GM18907 (cell line): ENCODE results near the gene C8G.

ENCODE experiments used
- ATAC-seq: cut with Tn5 transposase; IDR thresholded peaks from one replicate; pipeline ENCODE4 v1.9.1; 2021; ENCODE audit warnings: mild to moderate bottlenecking, moderate library complexity; ENCODE audit not compliant: unreplicated experiment

Gene C8G

GRCh38 chr9:136920069-136920468, 25.0 kb upstream of the C8G start:
- ATAC-seq, result no peak

DNA sequence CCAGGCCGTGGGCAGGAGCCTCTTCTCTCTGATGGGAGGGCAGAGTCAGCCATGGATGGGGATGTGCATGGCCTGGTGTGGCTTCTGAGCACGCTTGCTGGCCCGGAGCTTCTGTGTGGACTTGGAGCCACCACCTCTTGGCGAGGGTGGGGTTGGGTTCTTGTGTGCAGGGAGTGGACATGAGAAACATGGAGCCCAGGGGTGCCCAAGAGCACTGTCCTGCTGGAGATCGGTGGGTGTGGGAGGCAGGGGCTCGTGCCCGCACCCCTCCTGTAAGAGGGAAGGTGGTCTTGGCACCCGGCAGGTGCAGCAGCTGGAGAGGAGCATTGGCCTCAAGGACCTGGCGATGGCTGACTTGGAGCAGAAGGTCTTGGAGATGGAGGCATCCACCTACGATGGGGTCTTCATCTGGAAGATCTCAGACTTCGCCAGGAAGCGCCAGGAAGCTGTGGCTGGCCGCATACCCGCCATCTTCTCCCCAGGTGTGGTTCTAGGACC, 24.3 kb upstream of the C8G start:
- no peak for ATAC-seq

DNA sequence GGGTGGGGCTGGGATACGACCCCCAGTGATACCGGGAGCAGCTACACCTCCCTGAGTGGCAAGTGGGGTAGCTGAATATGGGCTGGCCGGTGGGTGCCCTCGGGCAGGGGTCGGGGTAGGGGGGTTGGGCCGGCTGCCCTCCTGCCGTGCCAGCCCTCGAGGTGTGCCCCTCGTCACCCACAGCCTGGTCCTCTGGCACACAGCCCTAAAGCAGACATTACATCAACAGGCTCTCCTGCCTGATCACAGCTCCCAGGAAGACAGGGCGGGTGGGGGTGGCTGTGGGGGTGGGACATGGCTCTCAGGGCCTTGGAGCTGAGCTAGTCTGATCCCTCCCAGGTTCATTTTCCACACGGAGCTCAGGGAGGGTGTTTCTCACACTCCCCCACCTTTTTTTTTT, 23.7 kb upstream of the C8G start:
- ATAC-seq, result no peak

DNA sequence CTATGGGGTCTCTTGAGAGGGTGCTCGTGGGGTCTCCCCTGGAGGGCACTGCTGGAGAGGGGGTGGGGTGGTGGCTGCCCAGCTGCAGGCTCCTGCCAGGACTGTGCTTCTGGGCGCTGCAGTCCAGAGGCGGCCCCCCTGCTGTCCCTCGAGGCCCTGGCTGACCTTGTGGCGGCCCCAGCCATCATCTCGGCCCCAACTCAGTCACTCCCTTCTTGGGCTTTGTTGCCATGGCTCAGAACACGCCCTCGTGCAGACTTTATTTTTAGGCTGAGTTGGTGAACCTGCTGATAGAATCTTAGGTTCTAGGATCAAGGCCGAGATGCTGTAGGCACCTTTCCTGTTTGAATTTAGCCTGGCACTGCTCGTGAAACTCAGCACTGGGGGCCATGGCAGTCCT, 23.3 kb upstream of the C8G start:
- ATAC-seq, result no peak

- no peak for ATAC-seq
These were observed 22.5 kb upstream of the C8G start for GRCh38 chr9:136922540-136922939.

GRCh38 chr9:136923881-136924280, 21.2 kb upstream of the C8G start:
- ATAC-seq, result no peak

DNA sequence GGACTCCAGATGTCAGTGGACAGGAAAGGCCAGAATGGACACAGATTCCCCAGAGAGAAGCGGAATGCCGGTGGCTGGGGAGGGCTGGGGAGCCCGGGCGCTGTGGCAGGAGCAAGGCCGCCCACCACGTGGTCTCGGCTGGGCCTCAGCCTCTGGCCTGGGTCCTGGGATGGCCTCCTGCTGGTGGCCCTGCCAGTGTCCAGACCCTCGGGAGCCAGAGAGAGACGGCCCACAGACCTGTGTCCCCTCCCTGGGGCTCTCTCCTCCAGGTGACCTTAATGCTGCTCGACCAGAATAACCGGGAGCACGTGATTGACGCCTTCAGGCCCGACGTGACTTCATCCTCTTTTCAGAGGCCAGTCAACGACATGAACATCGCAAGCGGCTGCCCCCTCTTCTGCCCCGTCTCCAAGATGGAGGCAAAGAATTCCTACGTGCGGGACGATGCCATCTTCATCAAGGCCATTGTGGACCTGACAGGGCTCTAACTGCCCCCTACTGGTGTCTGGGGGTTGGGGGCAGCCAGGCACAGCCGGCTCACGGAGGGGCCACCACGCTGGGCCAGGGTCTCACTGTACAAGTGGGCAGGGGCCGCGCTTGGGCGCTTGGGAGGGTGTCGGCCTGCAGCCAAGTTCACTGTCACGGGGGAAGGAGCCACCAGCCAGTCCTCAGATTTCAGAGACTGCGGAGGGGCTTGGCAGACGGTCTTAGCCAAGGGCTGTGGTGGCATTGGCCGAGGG, 19.5 kb upstream of the C8G start:
- no peak for ATAC-seq

DNA sequence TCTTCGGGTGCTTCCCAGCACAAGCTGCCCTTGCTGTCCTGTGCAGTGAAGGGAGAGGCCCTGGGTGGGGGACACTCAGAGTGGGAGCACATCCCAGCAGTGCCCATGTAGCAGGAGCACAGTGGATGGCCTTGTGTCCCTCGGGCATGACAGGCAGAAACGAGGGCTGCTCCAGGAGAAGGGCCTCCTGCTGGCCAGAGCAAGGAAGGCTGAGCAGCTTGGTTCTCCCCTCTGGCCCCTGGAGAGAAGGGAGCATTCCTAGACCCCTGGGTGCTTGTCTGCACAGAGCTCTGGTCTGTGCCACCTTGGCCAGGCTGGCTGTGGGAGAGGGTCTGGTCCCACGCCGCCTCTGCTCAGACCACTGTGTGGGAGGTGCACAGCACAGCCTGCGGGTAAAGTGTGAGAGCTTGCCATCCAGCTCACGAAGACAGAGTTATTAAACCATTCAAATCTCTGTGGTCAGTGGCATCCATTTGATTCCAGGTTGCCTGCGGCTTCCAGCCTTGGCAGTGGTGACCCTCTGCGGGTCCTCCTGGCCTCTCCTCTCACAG, 18.8 kb upstream of the C8G start:
- ATAC-seq, result no peak

DNA sequence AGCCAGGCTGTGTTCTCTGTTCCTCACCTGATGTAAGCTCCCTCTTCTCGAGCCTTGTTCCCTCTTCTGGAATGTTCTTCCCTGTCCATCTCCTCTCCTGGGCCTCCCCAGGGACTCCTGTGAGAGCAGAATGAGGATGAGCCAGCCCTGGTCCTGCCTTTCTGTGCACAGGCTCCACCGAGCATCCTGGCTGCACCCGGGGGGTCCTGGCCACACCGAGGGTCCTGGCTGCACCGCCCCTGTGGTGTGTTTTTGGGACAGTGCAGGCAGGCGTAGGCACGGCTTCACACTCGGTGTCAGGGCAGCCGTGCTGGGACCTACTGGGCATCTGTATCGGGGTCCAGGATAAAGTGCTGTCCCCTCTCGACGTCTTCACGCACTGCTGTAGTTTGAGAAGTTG, 18.3 kb upstream of the C8G start:
- no peak for ATAC-seq

GRCh38 chr9:136927343-136928271, 17.4 kb upstream of the C8G start:
- ATAC-seq, result no peak

- no peak for ATAC-seq
These were observed 16.5 kb upstream of the C8G start for GRCh38 chr9:136928591-136928990.

DNA sequence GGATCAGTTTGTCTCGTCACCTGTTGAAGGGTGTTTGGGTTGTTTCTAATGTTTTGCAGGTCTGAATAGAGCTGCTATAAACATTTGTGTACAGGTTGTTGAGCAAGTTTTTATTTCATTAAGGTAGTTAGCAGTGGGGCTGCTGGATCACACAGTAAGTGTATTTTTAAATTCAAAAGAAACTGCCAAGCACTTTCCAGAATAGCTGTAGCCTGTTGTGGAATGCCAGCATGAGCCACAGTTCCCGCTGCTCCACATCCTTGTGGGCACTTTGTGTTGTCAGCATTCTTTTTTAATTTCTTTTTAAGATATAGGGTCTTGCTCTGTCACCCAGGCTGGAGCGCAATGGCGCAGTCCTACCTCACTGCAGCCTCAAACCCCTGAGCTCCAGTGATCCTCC, 15.0 kb upstream of the C8G start:
- ATAC-seq, result no peak

GRCh38 chr9:136931611-136932130, 13.4 kb upstream of the C8G start:
- ATAC-seq, result no peak

DNA sequence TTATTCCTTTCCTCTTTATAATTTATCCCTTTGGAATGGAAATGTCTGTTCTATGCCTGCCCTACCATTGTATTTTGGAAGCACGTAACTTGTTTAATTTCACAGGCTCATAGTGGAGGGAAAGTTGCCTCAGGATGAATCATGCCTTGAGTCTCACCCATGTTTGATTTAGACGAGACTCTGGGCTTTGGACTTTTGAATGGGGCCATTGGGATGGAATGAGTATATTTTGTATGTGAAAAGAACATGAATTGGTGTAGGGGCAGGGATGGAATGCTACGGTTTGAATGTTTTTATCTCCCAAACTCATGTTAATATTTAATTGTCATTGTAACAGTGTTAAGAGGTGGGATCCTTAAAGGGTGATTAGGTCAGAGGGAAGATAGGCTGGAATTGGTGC, 10.8 kb upstream of the C8G start:
- ATAC-seq, result no peak

GRCh38 chr9:136935651-136936050, 9.4 kb upstream of the C8G start:
- ATAC-seq, result no peak

GRCh38 chr9:136936645-136937170, 8.3 kb upstream of the C8G start:
- ATAC-seq, result no peak

- ATAC-seq, result no peak
These were observed 7.6 kb upstream of the C8G start for GRCh38 chr9:136937186-136938001.

GRCh38 chr9:136939431-136939995, 5.5 kb upstream of the C8G start:
- no peak for ATAC-seq

DNA sequence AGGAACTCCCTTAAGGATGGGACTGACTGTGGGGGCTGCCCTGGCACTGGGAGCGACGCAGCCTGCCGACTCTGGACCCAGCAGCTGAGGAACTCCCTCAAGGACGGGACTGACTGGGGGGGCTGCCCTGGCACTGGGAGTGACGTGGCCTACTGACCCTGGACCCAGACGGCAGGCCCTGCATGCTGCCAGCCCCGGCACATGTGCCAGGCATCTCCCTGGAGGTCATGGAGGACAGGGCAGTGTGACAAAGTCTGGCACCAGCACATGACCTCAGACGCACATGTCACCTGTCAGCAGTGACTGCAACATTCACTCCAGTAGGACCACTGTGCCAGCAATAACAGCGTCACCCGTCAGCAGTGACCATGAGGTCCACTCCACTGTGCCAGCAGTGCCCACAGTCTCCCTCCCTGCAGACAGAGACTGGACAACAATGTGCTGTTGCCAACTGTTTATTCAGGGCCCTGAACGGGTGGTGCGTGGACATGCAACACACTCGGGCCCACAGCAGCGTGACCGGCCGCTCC, 5.0 kb upstream of the C8G start:
- ATAC-seq, result no peak
